Fibroblast of pulmonary artery (primary cell): ENCODE measurements around the gene ABCA4.

ENCODE experiments used
- DNase-seq: peaks from one replicate; pipeline ENCODE4 v3.0.0-alpha.2; 2010; ENCODE audit warnings: low read depth
- H3K4me3 ChIP-seq: replicated peaks from 2 replicates; pipeline ENCODE4 v1.5.1; 2011; ENCODE audit warnings: low read depth, mild to moderate bottlenecking, control low read depth, low read length, moderate library complexity
- TF ChIP-seq, protein P1 (sequence below): IDR thresholded peaks from 2 replicates; pipeline ENCODE4 v1.5.1; 2011; ENCODE audit warnings: mild to moderate bottlenecking, control low read depth, low read length, inconsistent platforms; ENCODE audit errors: missing control alignments

ABCA4 gene

DNA sequence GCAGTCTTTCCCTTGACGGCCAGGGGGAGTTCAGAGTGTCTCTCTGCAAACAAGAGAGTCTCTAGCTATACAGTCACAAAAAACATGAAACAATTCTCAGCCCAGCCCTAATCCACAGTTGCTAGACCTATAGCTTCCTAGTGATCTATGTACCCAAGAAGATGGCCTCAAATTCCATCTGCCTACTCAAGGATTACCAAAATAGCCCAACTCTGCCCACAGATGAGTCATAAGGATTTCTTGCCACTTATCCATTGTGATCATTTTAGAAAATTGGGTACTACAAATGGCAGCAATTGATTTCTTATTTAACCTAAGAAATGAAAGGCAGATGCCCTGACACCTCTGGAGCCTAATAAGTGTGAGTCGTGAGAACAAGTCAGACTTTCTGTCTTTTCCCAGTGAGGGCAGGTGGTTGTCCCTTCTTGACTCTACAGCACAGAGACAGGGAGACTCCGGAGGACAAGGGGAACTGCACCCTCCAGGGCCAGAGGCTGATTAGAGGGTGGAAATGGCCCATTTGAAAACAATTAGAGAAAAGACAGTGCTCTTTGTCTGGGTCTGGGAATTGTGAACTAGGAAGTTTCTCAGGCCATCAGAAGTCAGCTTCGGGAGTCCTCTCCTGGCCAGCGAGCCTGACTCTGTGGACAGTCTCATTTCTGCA lies 65.4 kb downstream of the ABCA4 start:
- no peak for DNase-seq
- TF ChIP-seq, protein P1, sequence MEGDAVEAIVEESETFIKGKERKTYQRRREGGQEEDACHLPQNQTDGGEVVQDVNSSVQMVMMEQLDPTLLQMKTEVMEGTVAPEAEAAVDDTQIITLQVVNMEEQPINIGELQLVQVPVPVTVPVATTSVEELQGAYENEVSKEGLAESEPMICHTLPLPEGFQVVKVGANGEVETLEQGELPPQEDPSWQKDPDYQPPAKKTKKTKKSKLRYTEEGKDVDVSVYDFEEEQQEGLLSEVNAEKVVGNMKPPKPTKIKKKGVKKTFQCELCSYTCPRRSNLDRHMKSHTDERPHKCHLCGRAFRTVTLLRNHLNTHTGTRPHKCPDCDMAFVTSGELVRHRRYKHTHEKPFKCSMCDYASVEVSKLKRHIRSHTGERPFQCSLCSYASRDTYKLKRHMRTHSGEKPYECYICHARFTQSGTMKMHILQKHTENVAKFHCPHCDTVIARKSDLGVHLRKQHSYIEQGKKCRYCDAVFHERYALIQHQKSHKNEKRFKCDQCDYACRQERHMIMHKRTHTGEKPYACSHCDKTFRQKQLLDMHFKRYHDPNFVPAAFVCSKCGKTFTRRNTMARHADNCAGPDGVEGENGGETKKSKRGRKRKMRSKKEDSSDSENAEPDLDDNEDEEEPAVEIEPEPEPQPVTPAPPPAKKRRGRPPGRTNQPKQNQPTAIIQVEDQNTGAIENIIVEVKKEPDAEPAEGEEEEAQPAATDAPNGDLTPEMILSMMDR, result no peak

GRCh38 chr1:94050675-94051074 lies 70.3 kb downstream of the ABCA4 start:
- TF ChIP-seq, protein P1, result no peak
- DNase-seq, result no peak
- H3K4me3 ChIP-seq, result no peak overlapping the region

More for the DNA sequence above, 65.4 kb downstream of the ABCA4 start:
- no peak overlapping the region for H3K4me3 ChIP-seq

GRCh38 chr1:94050254-94050653 lies 70.7 kb downstream of the ABCA4 start:
- TF ChIP-seq, protein P1, result no peak
- DNase-seq, result no peak
- H3K4me3 ChIP-seq, result no peak overlapping the region

DNA sequence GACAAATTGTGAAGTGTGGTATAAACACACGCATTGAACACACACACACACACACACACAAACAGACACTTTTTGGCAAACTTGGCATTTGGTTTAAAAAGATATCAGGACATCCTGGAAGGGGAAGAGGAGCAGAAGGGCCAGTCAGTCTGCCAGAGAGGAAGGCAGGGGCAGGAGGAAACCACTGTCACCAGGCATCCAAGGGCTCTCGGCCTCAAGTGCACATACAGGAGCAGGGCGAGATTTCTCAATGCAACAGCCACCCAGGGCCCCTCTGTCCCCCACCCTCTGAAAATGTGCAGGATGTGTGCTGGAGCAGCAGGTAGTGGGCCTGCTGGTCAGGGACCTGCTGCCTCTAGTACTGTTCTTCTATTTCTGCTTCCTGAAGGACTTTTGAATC lies 71.2 kb downstream of the ABCA4 start:
- TF ChIP-seq, protein P1, result no peak
- H3K4me3 ChIP-seq, result no peak overlapping the region
- no peak for DNase-seq

DNA sequence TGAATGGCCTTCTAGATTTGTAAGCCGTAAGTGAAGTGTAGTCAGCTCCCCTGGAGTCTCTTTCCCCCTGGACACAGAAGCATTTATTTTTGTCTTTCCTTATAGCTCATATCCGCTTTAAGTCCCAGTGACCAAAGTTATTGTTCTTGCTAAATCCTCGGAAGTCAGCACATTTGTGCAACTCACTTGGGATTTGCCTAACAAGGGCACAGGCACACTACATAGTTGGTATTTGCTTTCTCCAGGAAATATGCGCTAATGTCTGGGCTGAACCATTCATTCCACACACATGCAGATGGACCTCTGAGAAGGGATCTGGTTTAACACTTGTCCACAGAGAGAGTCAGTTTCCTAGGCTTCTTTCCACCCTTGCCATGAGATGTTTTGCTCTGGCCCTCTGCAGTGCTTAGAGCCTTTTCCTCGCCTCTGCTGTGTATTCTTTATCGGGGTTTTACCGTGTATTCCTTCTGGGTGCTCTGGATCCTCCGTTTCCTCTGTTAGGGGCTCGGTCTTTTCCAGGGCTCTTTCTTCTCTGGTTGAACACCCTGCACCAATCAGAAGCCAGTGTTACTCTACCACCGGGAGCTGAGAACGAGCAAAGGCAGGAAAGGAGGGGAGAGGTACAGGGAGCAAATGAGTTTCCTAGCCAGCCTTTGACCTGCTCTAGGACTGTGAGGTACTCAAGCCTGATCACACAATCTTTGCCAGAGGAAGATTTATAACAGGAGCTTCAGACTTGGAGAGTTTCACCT lies 72.4 kb downstream of the ABCA4 start:
- DNase-seq, result peak; percentile 86
- TF ChIP-seq, protein P1, result no peak
- H3K4me3 ChIP-seq, result no peak overlapping the region

DNA sequence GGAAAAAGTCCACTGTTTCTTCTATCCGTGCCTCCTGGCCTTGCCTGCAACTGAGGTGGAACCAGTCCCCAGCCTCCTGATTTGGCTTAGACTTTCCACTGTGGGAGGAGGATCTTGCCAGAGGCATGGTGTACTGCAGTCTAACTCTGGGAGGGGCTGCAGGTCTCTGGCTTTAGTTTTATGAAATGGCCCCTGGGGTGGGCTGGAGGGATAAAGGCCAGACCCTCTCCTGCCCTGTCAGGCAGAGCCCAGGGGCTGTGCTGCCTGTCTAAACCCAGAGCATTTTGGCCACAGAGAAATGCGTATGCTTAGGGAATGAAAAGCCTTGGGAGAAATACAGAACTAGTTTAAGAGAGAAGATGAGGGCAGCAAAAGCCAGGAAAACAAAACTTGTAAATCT lies 73.0 kb downstream of the ABCA4 start:
- no peak for DNase-seq
- no peak overlapping the region for H3K4me3 ChIP-seq
- TF ChIP-seq, protein P1, result no peak
